ENCODE results near the gene ADO. TPM values are rescaled to one million over a fixed set of nuclear protein-coding genes. Genes with fewer than 3 reads are reported as not detected.

Gene ADO
- total and polyA plus RNA-seq, 9 of the 15 experiments (the other 6 are each of a cell fraction or from before 2014, with no cell fraction given) = 3.0 to 20.0 (median 16.1) TPM

GRCh38 chr10:62853710-62854109 lies 49.2 kb downstream of the ADO start (continued):
- no peak for TF ChIP-seq MGA (IDR thresholded peaks at IDR 0.05)

Data from K562 (cell line).